ENCODE measurements around the gene BEGAIN.

The BEGAIN gene

DNA sequence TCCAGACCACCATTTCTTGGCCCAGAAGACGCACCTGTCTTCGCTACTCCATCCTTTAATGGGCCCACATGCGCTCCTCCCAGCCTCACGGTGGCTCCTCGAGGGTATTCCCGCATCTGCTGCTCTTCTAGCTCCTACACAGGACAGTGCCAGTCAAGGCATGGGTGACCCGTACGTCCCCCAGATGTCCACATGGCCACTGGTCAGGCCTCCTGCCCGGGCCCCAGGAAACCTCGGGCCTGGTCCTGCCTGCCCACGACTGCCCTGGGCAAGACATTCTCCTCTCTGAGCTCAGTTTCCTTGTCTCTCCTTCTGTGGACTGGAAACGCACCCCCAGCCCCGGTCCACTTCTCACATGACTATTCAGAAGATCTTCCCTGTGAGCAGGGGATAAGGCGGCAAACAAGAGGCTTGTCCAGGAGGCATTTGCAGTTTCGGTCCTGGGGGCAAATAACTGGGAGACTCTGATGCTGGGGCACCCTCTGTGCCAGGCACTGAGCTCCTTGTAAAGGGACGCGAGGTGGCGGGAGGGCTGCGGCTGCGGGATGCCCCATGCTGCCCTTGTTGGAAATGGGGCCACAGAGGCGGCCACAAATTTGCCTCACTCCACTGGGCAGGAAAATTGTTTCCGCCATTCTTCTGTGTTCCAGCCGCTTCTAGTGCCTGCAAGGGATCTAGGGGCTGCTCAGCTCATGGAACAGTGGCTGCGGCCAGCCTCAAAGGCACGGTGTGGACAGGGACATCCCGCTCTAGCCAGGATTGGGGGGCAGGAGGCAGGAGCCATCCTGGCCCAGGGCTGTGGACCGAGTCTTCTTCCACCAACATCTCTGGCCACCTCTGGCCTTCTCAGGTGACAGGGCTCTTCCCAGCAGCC is 6.8 kb upstream of the BEGAIN start:
- no peak for DNase-seq

DNA sequence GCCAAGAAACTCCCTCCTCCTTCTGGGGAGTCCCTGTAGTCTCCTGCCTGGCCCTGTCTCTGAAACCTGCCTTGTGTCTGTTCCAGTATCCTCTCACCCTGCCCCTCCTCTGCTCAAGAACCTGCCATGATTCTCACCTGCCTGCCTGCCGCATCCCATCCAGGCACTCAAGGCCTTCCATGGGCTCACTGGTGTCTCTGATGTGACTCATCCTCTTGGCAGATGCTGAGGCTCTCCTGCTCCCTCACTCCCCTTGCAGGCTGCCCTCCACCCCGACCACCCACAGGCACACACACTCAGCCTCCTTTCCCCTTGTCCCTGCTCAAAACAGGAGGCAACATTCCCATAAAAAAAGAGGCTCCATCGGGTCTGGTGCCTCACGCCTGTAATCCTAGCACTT is 5.8 kb upstream of the BEGAIN start:
- no peak for DNase-seq

DNA sequence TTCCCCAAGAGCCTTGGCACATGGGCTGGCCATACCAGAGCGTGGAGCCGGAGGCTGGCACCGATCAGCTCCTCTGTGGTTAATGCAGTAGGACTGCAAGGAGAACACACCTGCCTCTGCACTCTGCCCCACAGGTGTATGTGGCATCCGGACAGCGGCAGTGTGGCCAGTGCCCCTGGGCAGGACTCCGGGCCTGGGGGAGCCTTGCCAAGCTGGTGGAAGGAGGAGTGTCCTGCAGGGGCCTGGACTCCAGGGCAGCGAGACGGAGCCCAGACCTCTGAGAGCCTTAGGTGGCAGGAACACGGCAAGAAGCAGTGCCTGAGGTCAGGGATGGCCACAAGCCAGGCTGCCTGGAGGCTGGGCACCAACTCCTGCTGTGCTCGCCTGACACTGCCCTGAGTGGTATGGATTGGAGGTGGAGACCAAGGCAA is 5.3 kb upstream of the BEGAIN start:
- no peak for DNase-seq

DNA sequence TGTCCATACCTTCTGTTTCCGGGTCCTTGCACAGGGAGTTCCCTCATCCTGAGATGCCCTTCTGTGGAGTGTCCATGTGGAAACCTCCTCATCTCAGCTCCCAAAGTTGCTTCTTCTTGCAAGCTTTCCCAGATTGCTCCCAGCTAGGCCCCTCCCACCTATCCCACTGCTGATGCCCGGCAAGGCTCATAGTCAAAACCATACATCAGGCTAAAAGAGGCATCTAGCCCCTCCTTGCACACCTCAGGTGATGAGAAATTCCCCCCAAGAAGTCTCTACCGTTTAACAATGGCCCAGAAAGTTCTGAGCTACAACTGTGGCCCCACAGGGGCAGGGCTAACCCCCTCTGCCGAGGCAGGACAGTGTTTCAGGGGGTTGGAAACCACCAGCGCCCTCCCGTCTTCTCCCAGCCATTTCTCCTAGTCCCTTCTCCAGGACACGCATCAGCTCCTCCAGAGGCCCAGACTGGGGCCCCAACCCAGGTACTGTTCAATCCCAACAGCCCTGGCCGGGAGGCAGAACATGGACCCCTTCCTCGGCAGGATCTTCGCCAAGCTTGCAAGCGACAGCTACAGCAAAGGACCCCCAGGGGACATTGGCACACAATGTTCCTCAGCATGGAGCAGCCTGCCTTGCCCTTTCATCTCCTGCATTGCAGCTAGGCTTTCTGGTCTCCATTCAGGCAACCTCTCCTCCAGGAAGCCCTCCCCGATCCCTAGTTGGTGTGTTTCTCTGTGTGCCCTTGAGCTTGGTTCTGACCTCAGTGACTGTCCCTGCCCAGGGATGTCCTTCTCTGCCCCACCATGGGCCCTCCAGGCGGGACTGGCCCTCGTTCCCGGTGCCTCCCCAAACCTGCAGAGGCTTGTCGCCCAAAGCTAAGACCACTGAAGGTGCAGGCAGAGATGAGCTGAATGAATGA is 4.5 kb upstream of the BEGAIN start:
- DNase-seq, result no peak

DNA sequence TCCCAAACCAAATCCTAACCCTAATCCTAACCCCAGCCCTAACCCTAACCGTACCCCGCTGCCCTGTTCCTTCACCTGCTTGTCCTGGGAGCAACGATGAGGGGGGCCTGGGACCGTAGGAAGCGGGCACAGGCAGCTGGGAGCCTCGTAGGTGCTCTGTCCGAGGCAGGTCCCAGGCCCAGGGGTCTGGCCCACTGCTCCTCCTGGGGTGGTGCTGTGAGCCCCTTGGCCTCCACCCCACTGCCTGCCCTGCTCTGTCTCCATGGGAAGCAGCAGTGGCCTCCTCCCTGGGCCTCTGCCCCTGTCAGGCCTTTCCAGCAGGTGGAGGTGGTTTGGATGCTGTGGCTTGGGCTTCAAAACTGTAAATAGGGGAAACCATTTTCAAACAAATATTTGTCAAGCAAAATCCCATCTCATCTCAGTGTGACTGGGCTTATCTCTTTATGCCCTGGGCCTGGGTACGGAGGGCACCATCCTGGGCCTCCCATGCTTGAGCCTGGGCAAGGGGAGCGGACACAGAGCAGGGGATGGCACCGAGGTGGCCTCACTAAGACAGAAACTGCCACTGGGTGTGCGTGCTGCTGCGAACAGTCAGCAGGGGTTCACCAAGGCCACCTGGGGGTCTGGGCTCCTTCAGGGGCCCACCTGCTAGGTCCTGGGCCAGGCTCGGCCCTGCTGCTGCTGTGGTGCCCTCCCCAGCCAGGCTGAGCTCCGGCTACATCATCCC is 3.7 kb upstream of the BEGAIN start:
- no peak for DNase-seq

DNA sequence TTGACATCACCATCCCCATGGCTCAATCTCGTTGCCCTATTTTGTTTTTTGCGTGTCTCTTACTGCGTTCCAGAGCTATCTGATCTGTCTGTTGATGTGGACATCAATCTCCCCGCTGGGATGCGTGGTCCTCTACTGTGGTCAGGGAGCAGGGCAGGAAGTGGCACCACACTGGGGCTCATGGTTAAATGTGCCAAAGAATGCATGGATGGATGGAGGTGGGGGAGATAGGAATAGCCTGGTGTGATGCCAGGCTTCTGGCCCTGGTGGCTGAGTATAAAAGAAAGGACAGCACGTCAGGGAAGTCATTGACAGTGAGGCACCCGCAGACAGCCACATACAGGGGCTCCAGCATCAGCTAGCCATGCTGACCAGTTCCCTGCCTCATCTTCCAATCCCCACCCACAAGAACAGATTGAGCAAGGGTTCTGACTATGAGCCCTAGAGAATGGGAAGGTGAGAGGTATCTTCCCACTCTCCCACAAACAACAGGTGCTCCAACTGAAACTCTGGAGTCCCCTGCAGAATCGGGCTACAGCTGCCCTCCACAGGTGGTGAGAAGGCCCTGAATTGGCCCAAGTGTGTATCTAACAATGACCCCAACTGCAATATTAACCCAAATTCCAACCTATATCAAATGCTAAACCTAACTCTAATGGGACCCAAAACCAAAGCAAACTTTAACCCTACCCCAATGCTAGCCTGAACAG is 2.7 kb upstream of the BEGAIN start:
- no peak for DNase-seq

DNA sequence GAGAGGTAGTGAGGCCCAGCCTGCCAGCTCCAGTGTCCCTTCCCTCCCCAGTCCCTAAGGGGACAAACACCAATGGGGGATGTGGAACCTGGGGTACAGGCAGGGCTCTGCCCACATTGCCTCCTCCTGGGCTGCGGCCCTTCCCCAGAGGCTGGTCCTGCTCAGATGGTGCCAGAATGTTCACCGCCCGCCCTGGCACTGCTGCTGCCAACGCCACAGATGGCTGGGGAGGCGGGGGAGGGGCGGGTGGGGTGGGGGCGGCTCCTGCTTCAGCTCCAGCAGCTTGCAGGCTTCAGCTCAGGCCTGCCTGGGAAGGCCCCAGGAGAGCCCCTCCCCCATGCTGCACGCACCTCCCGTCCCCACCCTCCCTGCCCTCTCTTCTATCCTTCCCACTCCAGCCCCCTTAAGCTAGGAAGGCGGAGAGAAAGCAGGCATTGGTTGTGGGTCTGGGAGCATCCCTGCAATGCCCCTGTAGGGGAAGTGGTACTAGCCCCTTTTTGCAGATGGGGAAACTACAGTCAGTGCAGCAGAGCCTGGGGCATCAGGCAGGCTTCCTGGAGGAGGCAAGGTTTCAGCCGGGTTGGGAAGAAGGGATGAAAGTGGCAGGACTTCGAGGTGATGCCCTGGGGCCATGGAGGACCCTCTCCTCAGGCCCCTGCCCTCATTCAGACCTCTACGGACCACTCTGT is 2.0 kb upstream of the BEGAIN start:
- no peak for DNase-seq

DNA sequence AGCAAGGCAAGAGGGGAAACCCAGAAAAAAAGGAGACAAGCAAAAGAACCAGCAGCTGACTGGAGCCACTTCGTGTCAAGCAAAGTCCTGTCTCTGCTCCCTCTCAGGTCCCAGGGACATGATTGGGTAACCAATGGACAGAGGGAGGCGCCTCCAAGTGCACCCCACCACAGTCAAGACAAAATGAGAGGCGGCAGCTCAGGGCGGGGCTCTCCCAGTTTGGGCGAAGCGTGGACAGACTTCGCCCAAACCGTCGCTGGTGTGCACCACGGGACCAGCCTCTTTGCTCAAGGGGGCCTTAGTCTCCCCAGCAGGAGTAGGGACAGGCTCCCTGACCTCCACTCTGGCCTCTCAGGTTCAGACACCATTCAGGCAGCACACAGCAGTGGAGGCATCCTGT is 1.5 kb upstream of the BEGAIN start:
- no peak for DNase-seq

DNA sequence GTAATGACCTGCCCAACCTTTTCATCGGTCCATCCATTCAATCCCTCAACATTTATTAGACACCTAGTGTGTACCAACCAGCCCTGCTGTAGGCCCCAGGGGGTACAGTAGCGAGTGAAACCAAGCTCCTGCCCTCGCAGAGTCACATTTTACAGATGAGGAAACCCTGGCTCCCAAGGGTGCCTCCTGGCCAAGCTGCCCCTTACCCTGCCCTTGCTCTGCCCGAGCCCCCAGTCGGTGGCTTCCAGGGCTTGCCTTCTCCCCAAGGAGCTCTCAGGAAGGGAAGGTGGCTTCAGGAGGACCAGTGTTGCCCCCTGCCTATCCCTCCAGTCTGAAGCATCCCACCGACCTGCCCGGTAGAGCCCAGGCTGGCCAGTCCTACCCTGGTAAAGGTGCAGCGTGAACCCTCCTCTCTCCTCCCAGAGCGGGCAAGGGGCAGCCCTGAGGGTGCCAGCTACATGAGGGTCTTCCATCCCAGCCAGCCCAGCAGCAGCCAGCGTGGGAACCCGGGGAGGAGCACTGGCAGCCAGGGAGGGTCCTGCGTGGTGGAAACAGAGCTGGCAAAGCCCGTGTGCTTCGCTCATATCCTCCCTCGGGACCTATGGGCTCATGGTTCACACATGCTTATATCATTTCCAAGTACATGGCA is 670 bp upstream of the BEGAIN start:
- DNase-seq, result no peak

DNA sequence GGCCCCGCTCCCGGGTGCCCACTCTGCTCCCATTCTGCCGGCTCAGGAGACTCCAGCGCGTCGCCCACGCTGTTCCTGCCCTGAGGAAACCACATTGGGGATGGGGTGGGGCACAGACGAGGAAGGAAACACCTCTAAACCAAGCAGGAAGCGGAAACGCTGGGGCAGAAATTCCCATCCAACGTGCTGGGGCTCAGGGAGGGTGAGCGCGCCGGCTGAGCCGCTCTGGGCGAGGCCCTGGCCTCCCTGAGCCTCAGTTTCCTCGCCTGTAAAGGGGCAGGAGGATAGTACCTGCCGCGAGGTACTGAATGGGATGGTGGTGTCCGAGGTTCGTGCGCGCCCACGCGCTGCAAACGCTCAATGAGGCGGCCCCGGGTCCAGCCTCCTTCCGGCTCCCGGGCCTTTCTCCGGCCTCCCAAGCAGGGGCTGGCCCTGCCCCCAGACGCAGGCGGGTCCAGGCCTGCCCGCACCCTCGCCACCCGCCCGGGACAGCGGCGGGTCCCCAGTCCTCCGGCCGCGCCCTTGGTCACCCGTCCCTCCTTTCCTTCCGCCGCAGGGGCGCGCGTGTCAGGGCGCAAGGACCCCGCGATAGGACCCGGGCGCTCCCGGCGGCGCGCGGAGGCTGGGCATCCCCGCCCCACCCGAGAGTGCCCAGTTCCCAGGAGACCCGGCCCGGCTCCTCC is 673 bp downstream of the BEGAIN start:
- DNase-seq, result peak; percentile 56

DNA sequence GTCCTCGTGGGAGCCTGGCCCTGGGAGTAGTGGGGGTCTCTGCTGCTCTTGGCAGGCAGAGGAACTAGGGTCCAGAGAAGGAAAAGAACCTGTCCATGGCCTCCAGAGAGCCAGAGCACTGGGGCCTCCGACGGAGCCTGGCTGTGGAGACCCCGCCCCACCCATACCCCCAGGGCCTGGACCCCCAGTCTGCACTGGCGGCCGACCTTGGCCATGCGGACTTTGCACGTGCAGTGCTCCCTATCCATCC is 1.1 kb downstream of the BEGAIN start:
- no peak for DNase-seq

DNA sequence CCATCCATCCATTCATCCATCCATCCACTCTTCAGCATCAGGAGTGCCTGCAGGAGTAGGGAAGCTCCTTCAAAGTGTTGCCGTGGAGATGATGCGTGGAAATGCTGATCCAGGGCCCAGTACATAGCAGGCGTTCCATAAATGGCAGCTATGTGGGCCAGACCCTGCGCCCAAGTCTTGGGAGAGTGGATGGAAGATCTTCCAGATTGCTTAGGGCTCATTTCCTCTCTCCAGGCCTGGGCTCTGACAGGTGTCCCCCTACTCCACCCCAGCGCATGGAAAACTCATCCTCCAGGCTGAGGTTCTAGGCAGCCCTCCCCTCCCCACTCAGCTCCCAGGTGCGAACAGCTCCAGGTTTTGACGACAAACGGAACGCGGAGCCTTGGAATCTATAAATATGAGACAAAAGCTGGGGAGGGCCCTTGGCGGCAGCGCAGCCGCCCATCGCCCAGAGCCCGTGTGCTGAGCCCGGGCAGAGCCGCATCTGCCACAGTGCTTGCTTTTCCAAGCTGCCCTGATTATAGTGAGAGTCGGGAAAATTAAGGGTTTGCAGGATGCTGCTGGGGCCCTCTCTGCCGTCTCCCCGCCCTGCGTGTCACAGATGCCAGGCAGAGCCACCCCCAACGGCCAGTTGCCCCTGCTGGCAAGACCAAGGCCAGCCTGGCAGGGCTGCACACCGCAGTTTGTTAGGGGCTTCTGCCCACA is 1.6 kb downstream of the BEGAIN start:
- DNase-seq, result no peak

DNA sequence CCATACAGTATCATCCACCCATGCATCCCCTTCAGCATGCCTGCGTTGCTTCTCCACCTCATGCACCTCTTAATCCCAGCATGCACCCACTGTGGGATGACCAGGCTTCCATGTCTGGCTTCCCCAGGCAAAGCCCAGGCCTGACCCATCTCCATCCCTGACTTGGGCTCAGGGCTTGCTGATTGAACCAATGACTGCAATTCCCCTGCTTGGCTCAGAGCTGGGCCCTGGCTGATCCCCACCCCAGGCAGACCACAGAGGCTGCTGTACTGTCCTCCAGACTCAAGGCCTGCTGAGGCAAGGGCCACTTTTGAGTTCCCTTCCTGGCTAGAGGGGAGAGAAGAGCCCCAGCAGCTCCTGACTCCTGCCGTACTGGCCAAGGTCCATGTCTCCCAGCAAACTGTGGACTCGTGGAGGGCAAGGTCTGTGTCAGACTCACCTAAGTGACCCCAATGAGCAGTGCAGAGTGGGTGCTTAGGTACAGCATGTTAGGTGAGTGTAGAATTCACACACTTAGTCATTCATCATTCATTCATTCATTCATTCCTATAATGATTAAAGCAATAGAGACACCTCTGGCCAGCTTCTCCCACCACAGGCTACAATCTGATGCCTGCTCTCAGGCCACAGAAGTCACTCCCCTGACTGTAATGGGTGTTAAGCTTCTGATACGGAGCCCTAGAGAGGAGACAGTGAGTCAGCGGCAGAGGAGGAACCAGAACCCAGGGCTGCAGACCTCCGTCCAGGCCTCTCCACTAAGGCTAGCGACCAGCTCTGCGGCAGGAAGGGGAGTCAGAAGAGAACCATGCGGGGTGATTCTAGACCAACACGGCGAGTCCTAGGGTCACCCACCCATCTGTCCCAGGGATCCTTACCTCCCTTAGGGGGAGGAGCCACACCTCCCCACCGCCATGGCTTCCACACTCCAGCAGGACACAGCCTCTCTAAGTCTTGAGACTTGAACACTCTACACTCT is 2.9 kb downstream of the BEGAIN start:
- no peak for DNase-seq

DNA sequence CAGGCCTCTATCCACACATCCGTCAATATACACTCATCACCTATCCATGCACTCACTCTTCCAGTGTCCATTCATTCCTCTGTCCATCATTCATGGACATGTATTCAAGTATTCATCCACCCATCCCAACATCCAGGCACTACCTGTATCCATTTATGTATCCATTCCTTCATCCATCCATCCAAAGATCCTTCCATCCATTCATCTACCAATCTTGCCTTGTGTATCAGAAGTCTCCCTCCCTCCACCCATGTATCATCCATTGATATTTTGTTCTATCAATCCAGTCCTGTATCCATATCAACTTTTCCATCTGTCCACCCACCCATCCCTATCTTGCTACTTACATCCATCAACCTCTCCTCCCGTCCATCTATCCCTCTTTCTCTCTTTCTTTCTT is 4.0 kb downstream of the BEGAIN start:
- DNase-seq, result no peak

DNA sequence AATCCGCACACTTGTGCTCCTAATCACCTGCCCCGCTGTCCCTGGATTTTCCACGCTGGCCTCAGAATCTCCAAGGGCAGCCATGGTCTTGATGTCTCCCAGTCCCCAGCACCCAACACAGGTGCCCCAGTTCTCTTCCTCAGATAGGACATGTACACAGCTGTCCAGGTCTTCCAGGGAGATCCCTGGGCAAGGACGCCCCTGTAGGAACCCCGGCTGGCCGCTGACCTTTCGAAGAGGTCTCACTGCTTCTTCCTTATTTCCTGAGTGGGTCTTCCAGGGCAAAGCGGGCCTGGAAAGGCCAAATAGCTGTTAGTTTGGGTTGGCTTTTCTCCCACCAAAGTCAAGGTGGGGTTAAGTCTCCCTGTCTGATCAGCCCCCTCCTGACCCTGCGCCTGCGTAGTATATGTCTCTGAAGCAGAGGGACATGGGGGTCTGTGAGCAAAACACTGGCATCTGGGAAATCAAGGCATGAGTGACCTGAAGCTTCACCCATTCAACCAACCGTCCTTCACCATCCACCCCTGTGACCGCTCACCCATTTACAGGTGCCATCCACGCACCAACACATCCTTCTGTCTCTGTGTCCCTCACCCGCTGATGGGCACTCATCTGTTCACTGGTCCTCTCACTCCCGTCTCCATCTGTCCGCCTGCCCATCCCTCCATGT is 4.6 kb downstream of the BEGAIN start:
- DNase-seq, result no peak

DNA sequence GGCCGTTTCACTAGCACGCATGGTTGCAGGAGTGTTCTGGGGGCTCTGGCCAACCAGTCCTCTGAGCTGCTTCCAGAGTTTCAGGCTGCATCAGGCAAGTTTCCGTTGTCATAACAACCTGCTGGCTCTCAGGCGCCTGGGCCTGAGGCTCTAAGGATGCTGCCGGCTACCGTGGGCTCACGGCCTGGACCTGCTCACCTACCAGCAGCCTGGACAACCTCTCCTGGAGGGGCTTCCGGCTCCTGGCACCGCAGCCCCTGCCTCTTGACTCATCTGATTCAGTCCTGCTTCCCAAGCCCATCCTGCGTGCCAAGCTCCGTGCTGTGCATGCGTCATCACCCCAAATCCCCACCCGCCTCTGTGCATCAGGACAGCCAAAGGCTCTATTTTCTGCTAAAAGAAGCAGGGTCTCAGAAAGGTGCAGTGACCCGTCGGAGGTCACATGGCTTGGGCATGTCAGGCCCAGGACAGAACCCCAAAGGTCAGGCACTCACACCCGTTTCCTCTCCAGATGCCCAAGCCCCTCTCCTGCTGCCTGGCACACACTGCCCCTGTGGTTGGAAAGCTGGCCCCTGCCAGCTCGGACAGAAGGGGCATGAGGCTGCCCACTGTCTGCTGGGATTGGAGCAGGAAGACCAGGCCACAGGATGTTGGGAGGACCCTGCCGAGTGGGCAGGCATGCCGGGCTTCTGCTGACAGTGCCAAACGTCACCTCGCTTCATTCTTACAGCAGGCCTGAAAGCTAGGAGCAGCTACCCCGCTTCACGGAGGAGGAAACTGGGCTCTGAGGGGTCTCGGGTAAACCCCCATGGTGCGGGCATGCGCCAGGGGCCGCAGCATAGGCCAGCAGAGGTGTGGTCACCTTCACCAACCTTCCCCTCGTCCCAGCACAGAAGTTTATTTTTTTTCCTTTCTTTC is 5.7 kb downstream of the BEGAIN start:
- no peak for DNase-seq
